BLaER1 treated with 17β-estradiol and CSF1 and Interleukin-3, amounts not matched to agents 10 nM and 100 nM (cell line): Measurements from ENCODE around the gene GYPB.
"Not testable (repeated sequence)": the region's sequence is repeated elsewhere in the genome, so short reads cannot be mapped to it uniquely, and the experiment has no call there.

Experiments
- H3K27ac ChIP-seq, 11 experiments: shearing (Covaris generic); formaldehyde crosslinking; 2 replicates each; pipeline ENCODE4 v1.8.1; 2022
- H3K27me3 ChIP-seq, 11 experiments: shearing (Covaris generic); formaldehyde crosslinking; 2 replicates each; pipeline ENCODE4 v1.8.1; 2022
- H3K36me3 ChIP-seq, 11 experiments: shearing (Covaris generic); formaldehyde crosslinking; 2 replicates each; pipeline ENCODE4 v1.8.1; 2022
- H3K4me1 ChIP-seq, 10 experiments: shearing (Covaris generic); formaldehyde crosslinking; 2 replicates each; pipeline ENCODE4 v1.8.1; 2022
- H3K4me2 ChIP-seq, 11 experiments: shearing (Covaris generic); formaldehyde crosslinking; 2 replicates each; pipeline ENCODE4 v1.8.1; 2022
- H3K4me3 ChIP-seq, 10 experiments: shearing (Covaris generic); formaldehyde crosslinking; 2 replicates each; pipeline ENCODE4 v1.8.1; 2022
- H3K9ac ChIP-seq, 11 experiments: shearing (Covaris generic); formaldehyde crosslinking; 2 replicates each; pipeline ENCODE4 v1.8.1; 2022
- H3K9me3 ChIP-seq, 11 experiments: shearing (Covaris generic); formaldehyde crosslinking; replicated peaks in 1 of 11; 2 replicates each; pipeline ENCODE4 v1.8.1; 2022
- H4K20me1 ChIP-seq, 11 experiments: shearing (Covaris generic); formaldehyde crosslinking; 2 replicates each; pipeline ENCODE4 v1.8.1; 2022
- Cebpa-rat ChIP-seq, 11 experiments: shearing (Covaris generic); IDR thresholded peaks; 2 replicates each; pipeline ENCODE4 v1.8.1; 2022

GYPB gene

GRCh38 chr4:144003205-144003889 is 15.8 kb downstream of the GYPB start:
- not testable (repeated sequence) for H3K9me3 ChIP-seq, H3K9ac ChIP-seq, H3K4me1 ChIP-seq, H3K27me3 ChIP-seq, H4K20me1 ChIP-seq, H3K27ac ChIP-seq, H3K4me3 ChIP-seq, H3K4me2 ChIP-seq, H3K36me3 ChIP-seq

GRCh38 chr4:144000331-144000995 is 18.7 kb downstream of the GYPB start:
- H4K20me1 ChIP-seq, H3K4me3 ChIP-seq, H3K27me3 ChIP-seq, H3K9ac ChIP-seq, H3K27ac ChIP-seq, H3K36me3 ChIP-seq, H3K4me1 ChIP-seq, H3K9me3 ChIP-seq, H3K4me2 ChIP-seq: not testable (repeated sequence)

- H3K4me2 ChIP-seq, H3K4me1 ChIP-seq, H3K27ac ChIP-seq, H3K27me3 ChIP-seq, H3K4me3 ChIP-seq, H4K20me1 ChIP-seq, H3K9me3 ChIP-seq, H3K36me3 ChIP-seq, H3K9ac ChIP-seq: not testable (repeated sequence)
Measured at GRCh38 chr4:143996193-143996592, 23.0 kb downstream of the GYPB start.

- not testable (repeated sequence) for H3K27ac ChIP-seq, H3K4me2 ChIP-seq, H3K36me3 ChIP-seq, H4K20me1 ChIP-seq, H3K4me3 ChIP-seq, H3K27me3 ChIP-seq, H3K9ac ChIP-seq, H3K4me1 ChIP-seq, H3K9me3 ChIP-seq
Measured at GRCh38 chr4:143991761-143992160, 27.4 kb downstream of the GYPB start.

- H3K27me3 ChIP-seq, H3K4me3 ChIP-seq, H3K4me2 ChIP-seq, H3K27ac ChIP-seq, H3K36me3 ChIP-seq, H3K4me1 ChIP-seq, H3K9ac ChIP-seq, H4K20me1 ChIP-seq, H3K9me3 ChIP-seq: not testable (repeated sequence)
Measured at GRCh38 chr4:143990717-143991116, 28.5 kb downstream of the GYPB start.

- no peak for TF ChIP-seq Cebpa-rat (IDR thresholded peaks at IDR 0.05)
Measured at GRCh38 chr4:143986180-143986579, 33.0 kb downstream of the GYPB start.

GRCh38 chr4:143980776-143981175 is 38.4 kb downstream of the GYPB start:
- H3K4me3 ChIP-seq, H3K27ac ChIP-seq, H3K27me3 ChIP-seq, H3K9me3 ChIP-seq, H4K20me1 ChIP-seq, H3K4me2 ChIP-seq, H3K4me1 ChIP-seq, H3K36me3 ChIP-seq, H3K9ac ChIP-seq: not testable (repeated sequence)

More at GRCh38 chr4:143986180-143986579, 33.0 kb downstream of the GYPB start:
- Histone ChIP-seq H3K4me2 (no peak overlapping the region), H4K20me1 (no peaks in the 10 kb centered on the region), H3K4me3 (no peak overlapping the region), H3K36me3 (no peaks in the 10 kb centered on the region), H3K27ac (no peak overlapping the region), H3K9me3 (no peaks in the 10 kb centered on the region), H3K4me1 (peaks cover 0 to 4% (median 0%) of the 10 kb centered on the region in 10 experiments; a peak in 2 of 20 replicates), H3K27me3 (no peaks in the 10 kb centered on the region), H3K9ac (no peak overlapping the region)

- H4K20me1 ChIP-seq, H3K9ac ChIP-seq, H3K27me3 ChIP-seq, H3K36me3 ChIP-seq, H3K27ac ChIP-seq, H3K9me3 ChIP-seq, H3K4me2 ChIP-seq, H3K4me3 ChIP-seq, H3K4me1 ChIP-seq: not testable (repeated sequence)
Measured at GRCh38 chr4:143975527-143975926, 43.7 kb downstream of the GYPB start.

GRCh38 chr4:143974021-143974420 is 45.2 kb downstream of the GYPB start:
- not testable (repeated sequence) for H3K27me3 ChIP-seq, H3K4me3 ChIP-seq, H3K9me3 ChIP-seq, H3K9ac ChIP-seq, H3K27ac ChIP-seq, H3K4me2 ChIP-seq, H3K4me1 ChIP-seq, H3K36me3 ChIP-seq, H4K20me1 ChIP-seq

- Histone ChIP-seq H3K36me3 (no peaks in the 10 kb centered on the region), H3K4me3 (no peak overlapping the region), H3K9me3 (no peaks in the 10 kb centered on the region), H3K27me3 (no peaks in the 10 kb centered on the region), H3K9ac (no peak overlapping the region), H3K4me1 (no peaks in the 10 kb centered on the region), H3K27ac (no peak overlapping the region), H4K20me1 (no peaks in the 10 kb centered on the region), H3K4me2 (no peak overlapping the region)
- no peak for TF ChIP-seq Cebpa-rat (IDR thresholded peaks at IDR 0.05)
Measured at GRCh38 chr4:143961075-143961474, 58.1 kb downstream of the GYPB start.

- not testable (repeated sequence) for H4K20me1 ChIP-seq, H3K4me1 ChIP-seq, H3K36me3 ChIP-seq, H3K27me3 ChIP-seq, H3K9ac ChIP-seq, H3K4me3 ChIP-seq, H3K27ac ChIP-seq
- Histone ChIP-seq H3K4me2 (peak overlapping the region in 1 of 11 experiments; percentile 3; a peak in 1 of 22 replicates), H3K9me3 (peaks cover 6 to 22% (median 19%) of the 10 kb centered on the region in 11 experiments)
Measured at GRCh38 chr4:143955306-143955705, 63.9 kb downstream of the GYPB start.

GRCh38 chr4:143951458-143951972 is 67.7 kb downstream of the GYPB start:
- not testable (repeated sequence) for H3K36me3 ChIP-seq, H3K27ac ChIP-seq

GRCh38 chr4:143950967-143951366 is 68.2 kb downstream of the GYPB start:
- H3K4me1 ChIP-seq, H3K4me3 ChIP-seq, H3K27ac ChIP-seq, H3K4me2 ChIP-seq, H3K27me3 ChIP-seq, H3K36me3 ChIP-seq, H4K20me1 ChIP-seq, H3K9ac ChIP-seq: not testable (repeated sequence)
- H3K9me3 ChIP-seq, result peaks cover 6 to 22% (median 19%) of the 10 kb centered on the region in 11 experiments

More at GRCh38 chr4:143951458-143951972, 67.7 kb downstream of the GYPB start:
- not testable (repeated sequence) for H3K9ac ChIP-seq, H3K4me2 ChIP-seq, H3K4me1 ChIP-seq, H3K27me3 ChIP-seq, H4K20me1 ChIP-seq, H3K4me3 ChIP-seq
- H3K9me3 ChIP-seq, result peaks cover 6 to 22% (median 19%) of the 10 kb centered on the region in 11 experiments

GRCh38 chr4:143950185-143950584 is 69.0 kb downstream of the GYPB start:
- H3K4me1 ChIP-seq, H3K27ac ChIP-seq, H4K20me1 ChIP-seq, H3K4me3 ChIP-seq, H3K27me3 ChIP-seq, H3K36me3 ChIP-seq, H3K9ac ChIP-seq, H3K4me2 ChIP-seq: not testable (repeated sequence)
- peaks cover 6 to 22% (median 19%) of the 10 kb centered on the region in 11 experiments for H3K9me3 ChIP-seq
